TTC549 (cell line): Measurements from ENCODE around the gene SFXN1.

Source experiments
- FAIRE-seq: peaks from 2 replicates; lab custom pipeline; 2012; peaks lifted over from hg19 to GRCh38; lab: Jason Lieb, UNC

The SFXN1 gene

DNA sequence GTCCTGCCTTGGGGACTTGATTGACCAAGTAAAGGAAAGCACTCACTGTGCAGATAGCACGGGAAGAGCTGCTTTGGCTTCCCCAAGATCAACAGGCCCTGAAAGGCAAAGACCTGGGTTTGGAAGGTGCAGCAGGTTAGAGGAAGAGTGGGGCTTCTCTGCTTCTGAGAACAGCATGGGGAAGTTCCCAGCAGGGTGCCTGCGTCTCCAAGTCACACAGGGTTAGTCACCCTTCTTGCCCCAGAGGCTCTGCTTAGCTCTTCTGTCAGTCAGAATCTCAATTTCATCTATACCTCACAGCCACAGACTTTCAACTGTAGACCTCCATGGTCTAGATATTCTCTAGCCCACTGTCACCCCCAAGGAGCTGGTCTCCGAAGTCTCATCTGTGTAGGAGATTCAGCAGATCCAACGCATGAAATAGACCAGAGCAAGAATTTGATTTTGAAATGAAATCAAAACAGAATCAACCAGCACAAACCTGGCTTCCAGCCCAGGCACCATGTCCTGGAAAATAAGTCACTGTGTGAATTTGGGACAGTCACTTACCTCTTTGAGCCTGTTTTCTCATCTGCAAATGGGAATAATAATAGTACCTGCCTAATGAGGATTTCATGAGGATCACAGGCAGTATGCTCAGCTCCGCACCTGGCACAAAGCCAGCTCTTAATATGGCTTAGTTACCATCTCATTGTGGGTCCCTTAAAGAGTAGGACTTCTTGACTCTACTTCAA is 64.0 kb downstream of the SFXN1 start:
- FAIRE-seq = no peak

DNA sequence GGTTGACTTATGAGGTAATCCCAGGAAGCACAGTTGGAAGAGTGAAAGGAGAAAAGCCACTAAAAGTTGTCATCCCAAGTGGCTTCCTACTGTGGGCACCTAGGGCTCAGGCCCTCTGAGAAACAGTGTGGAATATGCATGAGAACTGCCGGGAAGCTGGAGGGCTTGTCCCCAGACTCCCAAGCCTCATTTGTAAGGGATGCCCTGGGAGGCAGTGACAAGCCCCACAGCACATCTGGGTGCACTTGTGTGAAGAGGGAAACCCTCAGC is 64.5 kb downstream of the SFXN1 start:
- no peak for FAIRE-seq

DNA sequence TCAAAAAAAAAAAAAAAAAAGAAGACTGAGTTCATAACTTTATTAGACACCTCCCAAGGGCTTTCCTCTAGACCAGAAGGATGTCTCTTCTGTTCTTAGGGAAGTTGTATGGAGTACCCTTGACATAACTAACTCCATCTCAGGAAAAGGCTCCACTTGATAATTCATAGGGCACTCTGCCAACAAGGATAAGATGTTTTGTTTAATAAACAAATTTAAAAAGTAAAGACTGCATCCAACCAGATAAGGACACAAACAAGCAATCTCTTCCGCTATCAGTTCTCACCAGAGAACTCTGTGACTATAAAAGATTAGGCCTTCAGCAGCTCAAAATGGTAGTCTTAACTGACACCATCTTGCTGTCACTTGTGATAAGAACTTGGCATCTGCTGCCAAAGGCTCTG is 65.8 kb downstream of the SFXN1 start:
- FAIRE-seq = no peak

DNA sequence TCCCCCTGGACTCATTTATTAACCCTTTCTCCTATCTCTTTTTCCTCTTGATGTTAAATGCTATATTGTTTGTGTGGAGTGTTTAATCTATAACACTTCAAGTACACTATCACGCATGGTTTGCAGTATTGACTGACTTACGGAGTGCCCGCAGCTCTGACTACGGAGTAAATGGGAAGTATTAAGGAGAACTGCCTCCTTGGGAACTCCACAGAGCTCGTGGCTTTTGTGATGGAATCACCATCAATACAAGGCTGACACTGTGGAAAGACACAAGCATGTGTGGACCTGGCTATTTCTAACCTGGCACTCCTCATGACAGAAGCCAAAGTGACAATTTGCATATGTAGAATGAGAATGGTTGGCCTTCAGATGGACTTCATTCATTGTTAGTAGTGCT is 66.2 kb downstream of the SFXN1 start:
- FAIRE-seq = no peak

DNA sequence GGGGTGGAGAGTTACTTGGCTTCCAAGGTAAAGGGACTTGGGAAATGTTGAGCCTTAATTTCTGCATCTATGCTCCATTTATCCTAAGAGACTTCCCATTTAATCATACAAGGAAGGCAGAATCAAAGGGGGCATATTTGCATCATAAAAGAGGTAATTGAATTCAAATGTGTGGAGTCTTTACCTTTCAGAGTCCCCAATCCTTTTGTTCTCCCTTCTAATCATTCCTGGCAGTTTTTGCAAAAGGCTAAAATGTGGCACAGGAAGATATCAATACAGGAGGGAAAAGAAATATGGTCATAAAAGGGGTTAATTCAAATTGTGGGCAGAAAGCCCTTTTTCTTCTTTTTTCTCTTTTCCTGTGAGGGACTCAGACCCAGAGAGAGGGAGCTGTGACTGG is 69.5 kb downstream of the SFXN1 start:
- no peak for FAIRE-seq

DNA sequence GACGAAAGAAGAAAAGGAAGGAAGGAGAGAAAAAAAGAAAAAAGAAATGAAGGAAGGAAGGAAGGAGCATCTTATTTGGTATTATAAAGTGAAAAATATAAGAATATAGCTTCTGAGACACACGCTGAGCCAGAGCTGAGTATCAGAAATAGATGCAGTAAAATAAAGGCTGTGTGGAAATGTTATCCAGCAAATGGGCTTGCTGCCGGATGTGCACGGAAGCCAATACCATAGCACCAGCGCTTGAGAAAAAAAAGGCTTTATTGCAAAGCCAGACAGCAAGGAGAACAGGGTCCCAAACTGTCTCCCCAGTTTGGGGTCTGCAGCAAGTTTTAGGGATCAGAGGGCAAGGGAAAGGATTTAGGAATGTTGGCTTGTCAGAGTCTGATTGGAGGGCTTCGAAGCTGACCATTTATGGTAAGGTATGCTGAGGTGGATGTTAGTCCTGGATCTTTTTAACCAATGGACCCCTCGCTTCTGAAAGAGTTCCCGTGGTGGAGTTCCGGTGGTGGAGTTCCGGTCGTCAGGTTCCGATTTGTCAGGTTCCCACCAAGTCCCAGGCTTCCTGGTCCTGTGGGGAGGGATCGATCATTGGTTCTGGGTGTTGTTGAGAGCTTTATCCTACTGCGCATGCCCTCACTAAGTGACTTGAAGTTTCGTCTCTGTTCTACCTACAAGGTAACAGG is 70.4 kb downstream of the SFXN1 start:
- FAIRE-seq = no peak

DNA sequence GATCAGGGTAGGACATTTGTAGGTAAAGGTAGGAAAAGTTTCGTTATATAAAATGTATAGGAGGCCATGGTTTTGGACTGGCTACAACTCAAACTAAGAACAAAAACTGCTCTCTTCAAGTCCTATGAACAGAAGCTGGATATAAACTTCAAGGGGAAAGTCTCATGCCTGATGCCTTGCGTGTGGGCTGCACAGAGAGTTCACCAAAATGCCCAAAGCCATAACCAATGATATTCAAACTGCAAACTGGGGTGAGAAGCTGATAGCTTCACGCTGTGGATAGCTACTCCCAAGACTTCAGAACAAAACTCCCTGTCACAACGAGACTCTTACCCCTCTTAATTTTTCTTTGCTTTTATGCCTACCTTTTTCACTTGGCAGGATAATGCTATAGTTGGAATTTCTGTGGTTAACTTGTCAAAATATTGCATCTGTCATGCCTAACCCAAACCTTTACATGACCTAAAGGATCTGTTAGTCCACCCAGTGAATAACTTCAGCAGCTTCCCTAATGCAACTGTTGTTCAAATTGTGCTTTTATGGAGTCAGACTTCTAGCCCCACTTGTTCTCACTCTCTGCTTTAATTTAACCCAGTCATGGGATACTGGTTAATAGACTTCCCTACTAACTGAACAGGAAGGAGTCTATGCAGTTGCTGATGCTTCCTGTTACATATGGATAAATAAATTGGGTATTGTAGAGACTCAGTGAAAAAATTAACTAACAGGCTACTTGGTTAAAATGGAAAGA is 71.9 kb downstream of the SFXN1 start:
- FAIRE-seq = no peak

DNA sequence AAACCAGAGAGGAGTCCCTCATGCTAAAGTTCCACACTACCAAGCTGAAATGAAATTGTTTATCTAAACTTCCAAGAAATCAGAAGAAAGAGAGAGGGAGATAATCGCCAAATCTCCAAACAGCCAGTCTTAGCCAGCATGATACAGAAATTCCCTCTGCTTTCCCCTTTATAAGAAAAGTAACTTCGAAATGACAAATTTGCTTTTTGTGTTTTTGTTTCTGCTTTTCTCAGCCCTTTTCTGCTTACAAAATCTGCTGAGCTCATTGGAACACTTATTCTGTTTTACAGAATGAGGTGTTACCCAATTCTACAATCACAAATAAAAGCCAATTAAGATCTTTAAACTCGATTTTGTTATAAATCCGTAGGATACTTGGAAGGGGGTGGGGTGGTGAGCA is 72.9 kb downstream of the SFXN1 start:
- FAIRE-seq = no peak

DNA sequence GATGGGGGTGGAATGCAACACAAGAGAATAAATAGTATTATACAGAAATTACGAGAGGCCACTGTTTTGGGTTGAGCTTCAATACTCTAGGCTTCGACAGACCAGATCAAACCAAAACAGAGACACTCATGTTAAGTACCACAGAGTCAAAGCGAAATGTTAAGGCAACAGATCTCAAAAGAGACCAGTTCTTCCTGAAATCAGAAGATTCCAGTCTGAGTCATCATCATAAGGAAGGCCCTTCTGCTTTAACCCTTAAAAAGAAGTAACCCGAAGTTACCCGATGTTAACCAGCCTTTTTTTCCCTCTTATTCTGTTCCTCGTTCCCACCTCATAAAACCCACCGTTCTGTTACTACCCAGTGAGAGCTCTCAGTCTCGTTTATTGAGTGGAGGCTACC is 75.9 kb downstream of the SFXN1 start:
- no peak for FAIRE-seq

DNA sequence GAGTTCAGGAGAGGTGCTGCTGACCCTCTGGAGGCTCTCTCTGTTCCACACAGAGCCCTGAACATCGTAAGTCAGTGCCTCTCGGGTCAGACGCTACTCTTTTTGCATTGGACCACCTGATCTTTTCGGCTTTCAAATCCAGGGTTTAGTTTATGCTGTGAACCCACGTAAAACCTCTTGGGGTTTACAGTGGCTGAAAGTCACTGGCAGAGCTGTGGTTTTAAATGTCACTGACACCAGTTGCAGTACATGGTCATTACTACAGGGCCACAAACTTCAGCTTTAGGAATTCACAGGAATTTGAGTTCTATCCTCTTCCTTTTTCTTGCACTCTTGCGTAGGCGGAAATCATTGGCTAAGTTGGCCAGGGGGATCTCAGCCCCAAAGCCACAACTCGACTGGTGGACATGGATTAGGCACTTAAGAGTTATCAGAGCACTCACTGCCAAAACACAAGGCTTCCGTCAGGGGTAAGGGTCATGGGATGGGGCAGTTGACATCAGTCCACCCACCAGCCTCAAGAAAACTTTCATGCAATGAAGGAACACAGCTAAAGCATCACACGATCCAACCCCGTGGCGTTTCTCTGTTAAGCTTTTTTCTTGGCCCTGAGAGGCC is 76.9 kb downstream of the SFXN1 start:
- FAIRE-seq = no peak

DNA sequence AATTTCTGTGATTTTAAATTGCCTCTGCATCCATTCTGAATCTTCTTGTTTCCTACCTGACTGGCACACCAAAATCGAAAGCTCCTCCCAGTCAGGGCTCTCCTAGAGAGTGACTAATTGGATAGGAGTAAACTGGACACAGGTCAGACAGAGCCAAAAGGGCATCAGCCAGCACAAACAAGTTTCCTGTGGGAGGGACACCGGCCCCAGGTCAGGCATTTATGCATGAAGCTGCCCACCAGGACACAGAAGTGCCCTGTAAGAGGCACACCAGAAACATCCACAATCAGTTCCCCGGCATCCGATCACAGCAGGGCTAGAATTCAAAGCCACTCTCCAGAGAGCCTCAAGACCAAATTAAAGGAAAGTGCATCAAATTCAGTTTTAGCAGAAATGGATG is 78.4 kb downstream of the SFXN1 start:
- no peak for FAIRE-seq

DNA sequence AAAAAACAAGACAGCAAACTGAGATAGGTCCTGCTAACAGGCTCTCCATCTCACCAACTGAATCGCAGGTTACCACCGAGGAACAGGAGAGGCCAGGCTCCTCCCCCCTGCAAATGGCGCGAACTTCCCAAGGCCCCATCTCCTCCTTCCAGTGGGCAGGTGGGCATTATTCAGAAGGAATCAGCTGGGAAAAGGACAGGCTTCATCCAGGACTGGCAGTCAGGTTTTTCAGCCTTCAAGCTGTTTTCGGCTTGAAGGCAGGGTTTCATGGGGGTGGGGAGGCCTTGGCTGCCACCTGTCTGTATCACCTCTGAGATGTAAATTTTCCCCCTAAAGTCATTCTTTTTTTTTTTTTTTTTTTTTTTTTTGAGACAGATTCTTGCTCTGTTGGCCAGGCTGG is 79.4 kb downstream of the SFXN1 start:
- FAIRE-seq = no peak

DNA sequence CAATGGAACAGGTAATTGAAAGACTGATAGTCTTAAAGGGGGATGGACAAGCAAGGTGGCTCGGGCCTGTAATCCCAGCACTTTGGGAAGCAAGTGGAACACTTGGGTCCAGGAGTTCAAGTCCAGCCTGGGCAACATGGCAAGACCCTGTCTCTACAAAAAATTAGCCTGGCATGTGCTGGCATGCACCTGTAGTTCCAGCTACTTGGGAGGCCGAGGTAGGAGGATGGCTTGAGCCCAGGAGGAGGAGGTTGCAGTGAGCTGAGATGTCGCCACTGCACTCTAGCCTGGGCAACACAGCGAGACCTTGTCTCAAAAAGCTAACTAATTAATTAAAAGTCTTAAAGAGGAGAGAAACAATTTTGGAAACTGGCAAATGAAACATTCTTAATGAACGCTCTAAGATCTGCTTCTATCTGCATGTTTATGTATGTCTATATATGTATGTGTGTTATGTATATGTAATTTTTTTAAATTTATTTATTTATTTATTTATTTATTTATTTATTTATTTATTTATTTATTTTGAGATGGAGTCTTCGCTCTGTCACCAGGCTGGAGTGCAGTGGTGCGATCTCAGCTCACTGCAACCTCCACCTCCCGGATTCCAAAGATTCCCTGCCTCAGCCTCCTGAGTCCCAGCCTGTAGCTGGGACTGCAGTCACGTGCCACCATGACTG is 80.6 kb downstream of the SFXN1 start:
- FAIRE-seq = no peak

DNA sequence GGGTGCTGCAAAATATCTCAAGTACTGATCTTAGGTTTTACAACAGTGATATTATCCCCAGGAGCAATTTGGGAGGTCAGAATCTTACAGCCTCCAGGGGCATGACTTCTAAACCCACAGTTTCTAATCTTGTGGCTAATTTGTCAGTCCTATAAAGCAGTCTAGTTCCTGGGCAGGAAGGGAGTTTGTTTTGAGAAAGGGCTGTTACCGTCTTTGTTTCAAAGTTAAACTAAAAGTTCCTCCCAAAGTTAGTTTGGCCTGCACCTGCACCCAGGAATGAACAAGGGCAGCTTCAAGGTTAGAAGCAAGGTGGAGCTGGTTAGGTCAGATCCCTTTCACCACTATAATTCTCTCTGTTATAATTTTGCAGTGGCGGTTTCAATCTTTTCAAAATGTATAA is 81.7 kb downstream of the SFXN1 start:
- no peak for FAIRE-seq

DNA sequence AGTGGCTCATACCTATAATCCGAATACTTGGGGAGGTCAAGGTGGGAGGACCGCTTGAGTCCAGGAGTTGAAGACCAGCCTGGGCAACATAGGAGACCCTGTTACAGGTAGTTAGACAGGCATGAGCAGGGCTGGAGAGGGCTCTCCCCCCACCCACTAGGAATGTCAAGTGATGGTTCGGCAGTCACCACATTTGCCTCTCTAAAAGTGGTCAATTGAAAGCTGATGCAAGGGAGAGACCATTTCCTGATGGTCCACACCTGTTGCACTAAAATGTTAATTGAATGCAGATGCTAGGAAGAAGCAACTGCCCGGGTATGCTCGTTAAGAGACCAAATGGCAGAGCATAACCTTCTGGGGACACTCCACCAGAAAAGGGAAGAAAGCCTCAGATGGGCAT is 82.7 kb downstream of the SFXN1 start:
- no peak for FAIRE-seq

DNA sequence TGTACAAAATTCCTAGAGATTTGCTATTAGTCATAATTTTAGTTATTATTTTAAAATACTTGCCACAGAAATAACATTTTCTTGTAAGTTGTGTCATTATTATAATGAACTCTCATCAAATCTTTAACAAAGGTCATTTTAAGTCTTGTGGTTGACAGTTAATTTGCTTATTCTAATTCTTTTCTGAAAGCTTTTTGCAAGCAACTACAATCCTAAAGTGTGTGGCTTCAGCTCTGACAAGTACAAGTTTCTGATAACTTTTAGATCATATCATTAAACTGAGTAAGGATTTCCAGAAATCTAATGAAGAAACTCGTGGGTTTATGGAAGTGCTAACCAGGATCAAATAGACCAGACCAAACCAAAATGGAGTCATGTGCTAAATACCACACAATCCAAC is 86.4 kb downstream of the SFXN1 start:
- FAIRE-seq = no peak

DNA sequence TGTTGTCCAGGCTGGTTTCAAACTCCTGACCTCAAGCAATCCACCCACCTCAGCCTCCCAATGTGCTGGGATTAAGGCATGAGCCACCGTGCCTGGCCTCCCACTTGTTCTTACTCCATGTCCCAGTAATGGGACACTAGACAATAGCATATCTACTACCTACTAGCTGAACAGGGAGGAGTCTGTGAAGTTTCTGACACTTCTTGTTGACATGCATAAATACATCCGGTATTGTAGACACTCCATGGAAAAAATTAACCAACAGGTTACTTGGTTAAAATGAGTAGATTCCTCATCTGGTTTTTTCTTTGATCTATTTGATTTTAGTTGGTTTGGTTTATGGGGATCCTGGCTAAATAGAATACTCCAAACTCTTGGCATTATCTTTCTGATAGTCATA is 88.3 kb downstream of the SFXN1 start:
- FAIRE-seq = no peak

DNA sequence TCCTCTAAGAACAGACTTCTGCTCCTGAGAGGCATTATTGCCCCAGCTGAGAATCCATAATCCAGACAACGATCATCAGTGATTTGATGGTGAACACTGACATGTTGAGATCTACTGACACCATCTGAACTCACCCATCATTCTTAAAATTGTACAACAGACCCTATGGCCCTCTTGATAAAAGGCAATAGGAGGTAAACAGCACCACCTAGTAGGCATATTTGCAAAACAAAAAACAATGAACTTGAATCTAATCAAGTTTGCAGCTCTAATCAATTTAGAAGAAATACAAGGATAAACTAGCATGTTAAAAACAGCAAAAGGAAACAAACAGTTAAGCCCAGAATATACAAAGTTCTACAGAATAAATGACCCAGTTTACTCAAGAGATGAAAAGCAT is 89.6 kb downstream of the SFXN1 start:
- FAIRE-seq = no peak

DNA sequence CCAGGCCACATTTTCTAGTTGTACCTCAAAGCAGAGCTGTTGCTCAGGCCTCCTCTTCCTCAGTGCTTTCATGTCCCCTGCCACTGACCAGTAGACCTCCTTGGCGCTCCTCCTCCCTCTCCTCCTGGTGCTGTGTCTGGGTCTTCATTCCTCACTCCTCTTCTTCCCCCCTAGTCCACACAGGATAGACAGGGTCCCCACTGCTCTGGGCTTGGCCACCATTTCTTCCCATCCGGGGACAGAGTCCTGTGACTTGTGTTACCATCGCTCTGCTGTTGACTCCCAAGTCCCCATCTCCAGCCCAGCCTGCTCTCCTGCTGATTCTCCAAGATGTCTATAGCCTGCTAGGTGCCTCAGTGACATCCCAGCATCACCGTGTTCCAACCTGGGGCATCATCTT is 91.3 kb downstream of the SFXN1 start:
- FAIRE-seq = no peak

DNA sequence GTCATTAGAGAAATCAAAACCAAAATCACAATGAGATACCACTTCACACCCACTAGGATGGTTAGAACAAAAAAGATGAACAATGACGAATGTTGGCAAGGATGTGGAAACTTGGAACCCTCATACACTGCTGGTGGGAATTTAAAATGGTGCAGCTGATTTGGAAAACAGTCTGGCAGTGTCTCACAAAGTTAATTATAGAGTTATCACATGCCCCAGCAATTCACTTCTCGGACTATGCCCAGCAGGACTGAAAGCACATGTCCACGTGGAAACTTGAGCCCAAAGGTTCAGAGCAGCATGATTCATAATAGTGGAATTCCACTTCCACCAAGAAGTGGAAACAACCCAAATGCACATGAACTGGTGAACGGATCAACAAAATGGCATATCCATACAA is 94.5 kb downstream of the SFXN1 start:
- no peak for FAIRE-seq

DNA sequence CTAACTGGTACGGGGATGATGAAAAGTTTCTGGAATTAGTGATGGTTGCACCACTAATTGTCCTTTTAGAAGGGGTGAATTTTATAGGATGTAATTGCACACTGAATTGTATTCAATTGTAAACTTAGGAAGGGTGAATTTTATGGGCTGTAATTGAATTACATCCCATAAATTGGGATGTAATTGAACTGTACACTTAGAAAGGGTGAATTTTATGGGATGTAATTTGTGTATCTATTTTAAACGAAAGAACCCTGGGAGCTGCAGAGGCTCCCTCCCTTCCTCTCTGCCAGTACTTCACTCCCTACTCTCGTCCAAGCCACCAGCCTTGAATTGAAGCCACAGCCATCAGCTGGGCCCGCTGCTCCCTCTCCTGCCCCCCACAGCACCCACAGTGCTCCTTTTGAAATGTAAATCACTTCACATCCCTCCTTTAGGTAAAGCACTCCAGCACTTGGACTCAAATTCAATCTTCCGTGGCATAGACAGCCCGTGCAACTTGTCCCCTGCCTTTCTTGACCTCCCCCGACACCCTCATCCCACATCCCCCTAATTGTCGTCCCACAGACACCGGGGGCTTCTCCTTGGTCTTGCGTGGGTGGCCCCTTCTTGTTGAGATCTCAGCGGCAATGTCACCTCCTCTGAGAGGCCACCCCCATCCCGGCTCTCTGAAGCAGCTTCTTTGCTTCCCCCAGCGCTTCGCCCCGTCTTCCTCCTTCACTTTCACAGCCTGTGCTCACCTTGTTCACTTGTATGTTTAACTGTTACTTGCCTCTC is 95.3 kb downstream of the SFXN1 start:
- FAIRE-seq = no peak

DNA sequence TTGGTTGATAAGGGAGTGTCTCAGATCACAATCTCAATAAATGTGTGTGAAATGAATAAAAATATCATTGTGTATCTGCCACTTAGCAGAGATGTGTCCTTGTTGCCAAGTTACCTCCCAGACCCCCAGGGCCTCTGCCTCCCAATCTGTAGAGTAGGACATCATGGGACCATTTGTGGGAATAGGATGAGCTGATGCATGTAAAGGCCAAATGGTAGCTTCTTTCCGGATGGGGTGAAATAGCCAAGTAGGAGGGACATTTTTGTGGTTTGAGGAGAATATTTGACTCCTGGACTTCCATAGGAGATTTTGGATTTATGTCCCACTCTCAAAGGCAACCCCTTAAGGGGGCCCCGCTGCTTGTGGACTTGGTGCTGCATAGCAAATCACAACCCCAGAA is 96.9 kb downstream of the SFXN1 start:
- FAIRE-seq = no peak
